HPDE6-E6E7 (cell line): Measurements from ENCODE around the gene ADCY7.

Source experiments
- DNase-seq: peaks from one replicate; pipeline ENCODE4 v3.0.0; 2011; ENCODE audit warnings: missing footprints; ENCODE audit errors: extremely low spot score

The ADCY7 gene

DNA sequence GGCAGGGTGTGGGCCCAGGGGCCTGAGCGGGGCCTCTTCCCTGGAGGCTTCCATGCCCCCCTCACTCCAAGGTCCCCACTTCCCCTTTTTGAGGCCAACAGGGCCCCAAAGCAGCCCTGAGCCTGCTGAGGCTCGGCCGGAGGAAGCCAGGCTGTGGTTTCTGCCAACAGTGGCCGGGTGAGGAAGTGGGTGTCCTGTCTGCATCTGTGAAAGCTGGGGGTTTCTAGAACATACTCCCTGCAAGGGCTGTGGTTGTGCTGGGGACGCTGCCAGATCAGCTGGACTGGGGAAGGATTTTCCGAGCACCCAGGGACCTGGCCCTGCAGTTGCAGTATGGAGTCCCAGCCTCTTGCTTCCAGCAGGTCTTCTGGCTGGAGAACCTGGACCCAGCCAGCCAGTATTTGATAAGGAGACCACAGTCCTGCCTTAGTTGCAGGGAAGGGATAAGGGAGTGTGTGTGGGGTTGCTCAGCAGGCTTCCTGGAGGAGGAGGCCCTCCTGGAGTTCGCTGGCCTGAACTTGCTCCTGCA is 15.7 kb downstream of the ADCY7 start:
- DNase-seq: no peak

DNA sequence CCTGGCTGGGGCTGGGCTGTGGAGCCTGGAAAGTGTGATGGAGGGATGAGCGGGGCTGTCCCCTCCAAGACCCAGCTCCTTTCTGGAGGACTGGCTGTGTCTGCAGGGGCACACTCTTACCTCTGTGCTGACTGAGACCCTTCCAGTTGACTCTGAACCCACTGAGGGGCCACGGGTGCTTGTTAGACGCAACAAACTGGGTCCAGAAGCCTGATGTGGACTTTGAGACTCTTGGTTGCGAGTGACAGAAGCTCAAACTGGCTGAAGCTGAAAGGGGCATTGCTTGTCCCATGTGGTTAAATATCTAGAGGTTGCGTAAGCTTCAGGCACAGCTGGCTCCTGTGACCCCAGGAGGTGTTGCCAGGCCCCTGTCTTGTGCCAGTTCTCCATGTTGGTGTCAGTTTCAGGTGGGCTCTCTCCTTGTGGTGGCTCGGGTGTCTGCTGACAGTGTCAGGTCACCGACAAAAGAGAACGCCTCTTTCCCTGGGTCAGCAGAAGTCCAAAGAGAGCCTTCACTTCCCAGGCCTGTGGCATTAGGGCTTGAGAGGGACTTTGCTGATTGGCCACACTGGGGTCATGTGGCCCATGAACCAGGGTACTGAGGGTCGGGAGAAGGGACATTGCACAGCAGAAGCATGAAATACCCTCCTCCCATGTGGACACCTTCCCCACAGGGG is 16.7 kb downstream of the ADCY7 start:
- DNase-seq: no peak

DNA sequence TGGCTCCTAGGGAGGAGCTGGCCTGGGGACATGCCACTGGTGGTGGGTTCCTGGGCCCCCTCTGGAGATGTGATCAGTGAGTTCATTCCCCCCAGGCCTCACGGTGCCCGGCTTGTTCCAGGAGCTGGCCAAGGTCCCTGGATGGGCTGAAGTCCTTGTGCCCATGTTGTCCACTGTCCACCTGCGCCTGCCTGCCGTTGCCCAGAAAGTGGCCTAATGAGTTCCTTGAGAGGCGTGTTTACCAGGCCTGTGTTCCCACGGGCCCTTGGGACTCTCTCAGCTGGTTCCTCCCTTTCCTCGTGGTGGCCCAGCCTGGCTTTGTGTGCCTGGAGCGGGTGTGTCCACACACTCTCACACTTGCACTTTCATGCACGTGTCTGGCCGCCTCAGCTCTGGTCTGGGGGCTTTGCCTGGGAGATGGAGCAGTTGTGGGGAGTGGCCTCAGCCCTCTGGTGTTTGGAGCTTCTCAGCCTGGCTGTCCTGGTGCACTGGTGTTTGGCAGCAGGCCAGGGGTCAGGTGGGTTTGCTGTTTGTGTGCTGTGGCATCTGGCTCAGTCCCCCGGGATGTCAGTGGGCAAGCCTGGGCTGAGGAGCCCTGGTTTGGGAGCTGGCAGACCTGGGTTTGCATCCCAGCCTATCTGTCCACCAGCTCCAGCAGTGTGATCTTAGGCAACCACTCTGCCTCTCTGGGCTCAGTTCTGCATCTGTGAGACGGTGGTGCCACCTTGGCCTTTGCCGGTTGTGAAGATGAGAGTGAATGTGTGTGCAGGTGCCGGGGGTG is 18.0 kb downstream of the ADCY7 start:
- DNase-seq: no peak

DNA sequence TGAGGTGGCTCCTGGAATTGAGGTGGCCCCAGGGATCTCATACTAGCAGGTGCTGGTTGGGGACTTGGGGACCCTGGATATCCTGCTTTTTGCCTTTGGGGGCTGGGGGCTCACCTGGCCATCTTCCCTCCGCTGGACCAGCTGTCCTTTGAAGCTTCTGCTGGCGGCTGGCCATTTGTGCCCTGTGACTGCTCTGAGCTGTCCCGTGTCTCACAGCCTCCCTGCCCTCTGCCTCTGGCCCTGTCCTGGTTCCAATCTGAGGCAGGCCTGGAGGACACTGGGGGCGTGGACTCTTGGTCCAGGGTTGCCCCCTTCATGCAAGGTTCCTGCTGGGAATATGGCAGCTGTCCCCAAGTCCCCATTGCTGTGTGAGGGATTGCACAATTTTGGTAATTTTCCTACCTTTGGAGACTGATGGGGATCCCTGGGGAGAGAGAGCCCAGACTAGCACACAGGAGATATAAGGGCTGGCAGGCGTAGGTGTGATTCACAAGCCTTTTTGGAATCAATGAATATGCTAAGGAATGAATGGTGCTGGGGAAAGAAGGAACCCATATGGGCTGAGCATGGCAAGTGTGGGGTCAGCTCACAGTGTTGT is 19.2 kb downstream of the ADCY7 start:
- DNase-seq: no peak

DNA sequence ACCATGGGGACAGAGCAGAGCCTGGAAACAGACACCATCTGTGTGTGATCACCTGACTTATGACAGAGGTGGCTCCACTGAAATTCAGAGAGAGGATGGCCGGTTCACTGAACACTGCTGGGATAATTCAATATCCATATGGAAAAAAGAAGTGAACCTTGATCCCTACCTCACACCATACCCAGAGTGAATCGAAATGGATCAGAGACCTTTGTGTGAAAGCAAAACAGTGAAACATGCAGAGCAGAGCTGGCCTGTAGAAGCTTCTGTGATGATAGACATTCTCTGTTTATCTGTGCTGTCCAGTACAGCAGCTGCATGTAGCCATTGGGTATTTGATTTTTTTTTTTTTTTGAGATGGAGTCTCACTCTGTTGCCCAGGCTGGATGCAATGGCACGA is 20.3 kb downstream of the ADCY7 start:
- no peak for DNase-seq

DNA sequence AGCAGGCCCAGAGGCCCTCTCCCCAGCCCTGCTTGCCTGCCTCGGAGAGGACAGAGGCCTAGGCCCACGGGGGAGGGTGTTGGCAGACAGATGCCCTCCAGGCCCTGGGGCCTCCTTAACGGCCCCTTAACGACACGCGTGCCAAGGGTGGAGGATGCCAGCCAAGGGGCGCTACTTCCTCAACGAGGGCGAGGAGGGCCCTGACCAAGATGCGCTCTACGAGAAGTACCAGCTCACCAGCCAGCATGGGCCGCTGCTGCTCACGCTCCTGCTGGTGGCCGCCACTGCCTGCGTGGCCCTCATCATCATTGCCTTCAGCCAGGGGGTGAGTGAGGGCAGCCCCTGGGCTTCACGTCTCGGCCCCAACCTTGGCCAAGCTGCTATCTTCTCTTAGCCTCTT is 21.7 kb downstream of the ADCY7 start:
- no peak for DNase-seq

DNA sequence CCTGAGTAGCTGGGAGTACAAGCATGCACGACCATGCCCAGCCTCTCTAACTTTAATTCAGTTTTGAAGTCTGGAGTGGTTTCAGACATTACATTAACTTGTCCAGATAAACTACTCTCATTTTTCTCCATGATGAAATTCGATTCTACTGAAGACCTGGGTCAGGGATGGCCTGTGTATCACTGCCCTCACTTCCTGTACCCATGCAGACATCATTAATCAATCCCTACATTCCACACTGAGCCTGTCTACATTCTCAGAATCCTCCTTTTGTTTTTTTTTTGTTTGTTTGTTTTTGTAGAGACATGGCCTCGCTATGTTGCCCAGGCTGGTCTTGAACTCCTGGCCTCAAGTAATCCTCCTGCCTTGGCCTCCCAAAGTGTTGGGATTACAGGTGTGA is 22.6 kb downstream of the ADCY7 start:
- no peak for DNase-seq

DNA sequence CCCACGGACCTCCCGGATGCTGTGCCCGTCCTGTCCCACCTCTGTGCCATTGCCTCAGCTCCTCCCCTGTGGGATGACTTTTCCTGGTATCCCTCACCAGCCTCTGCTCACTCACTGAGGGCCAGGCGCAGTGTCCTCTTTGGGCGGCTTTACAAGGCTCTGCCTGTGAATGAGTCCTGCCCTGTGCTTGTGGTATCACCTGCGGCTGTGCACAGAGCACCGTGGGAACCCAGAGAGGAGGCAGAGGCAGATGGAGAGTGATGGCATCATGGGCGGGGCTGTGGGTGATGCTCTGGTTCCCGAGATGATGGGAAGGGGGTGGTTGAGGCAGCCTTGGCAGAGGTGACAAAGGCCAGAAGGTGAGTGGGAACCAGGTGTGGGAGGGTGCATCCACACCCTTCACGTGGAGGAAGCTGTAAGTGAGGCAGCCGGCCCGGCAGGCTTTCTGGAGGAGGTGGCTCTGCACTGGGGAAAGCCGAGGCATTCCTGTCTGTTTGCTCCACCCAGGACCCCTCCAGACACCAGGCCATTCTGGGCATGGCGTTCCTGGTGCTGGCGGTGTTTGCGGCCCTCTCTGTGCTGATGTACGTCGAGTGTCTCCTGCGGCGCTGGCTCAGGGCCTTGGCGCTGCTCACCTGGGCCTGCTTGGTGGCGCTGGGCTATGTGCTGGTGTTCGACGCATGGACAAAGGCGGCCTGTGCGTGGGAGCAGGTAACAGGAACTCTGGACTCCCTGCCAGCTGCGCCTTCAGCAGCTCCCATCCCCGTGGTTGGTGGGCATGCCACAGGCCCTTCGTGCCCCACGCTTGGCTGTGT is 23.8 kb downstream of the ADCY7 start:
- DNase-seq: no peak

DNA sequence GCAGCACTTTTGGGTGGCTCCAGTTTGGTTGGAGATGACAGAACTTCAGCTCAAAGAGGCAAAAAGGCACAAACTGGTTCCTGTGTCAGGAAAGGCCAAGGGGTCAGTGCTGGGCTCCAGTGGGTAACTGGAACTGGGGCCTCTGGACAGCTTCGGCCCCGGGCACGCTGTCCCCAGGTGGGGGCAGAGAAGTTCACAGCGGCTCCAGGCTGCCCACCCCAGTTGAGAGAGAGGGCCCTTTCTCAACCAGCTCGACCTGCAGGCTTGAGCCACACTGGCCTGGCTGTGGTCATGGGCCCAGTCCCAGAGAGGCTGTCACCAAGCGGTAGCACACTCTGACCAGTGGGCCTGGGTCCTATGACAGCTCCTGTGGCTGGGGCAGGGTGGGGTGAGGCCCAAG is 24.5 kb downstream of the ADCY7 start:
- DNase-seq: no peak

DNA sequence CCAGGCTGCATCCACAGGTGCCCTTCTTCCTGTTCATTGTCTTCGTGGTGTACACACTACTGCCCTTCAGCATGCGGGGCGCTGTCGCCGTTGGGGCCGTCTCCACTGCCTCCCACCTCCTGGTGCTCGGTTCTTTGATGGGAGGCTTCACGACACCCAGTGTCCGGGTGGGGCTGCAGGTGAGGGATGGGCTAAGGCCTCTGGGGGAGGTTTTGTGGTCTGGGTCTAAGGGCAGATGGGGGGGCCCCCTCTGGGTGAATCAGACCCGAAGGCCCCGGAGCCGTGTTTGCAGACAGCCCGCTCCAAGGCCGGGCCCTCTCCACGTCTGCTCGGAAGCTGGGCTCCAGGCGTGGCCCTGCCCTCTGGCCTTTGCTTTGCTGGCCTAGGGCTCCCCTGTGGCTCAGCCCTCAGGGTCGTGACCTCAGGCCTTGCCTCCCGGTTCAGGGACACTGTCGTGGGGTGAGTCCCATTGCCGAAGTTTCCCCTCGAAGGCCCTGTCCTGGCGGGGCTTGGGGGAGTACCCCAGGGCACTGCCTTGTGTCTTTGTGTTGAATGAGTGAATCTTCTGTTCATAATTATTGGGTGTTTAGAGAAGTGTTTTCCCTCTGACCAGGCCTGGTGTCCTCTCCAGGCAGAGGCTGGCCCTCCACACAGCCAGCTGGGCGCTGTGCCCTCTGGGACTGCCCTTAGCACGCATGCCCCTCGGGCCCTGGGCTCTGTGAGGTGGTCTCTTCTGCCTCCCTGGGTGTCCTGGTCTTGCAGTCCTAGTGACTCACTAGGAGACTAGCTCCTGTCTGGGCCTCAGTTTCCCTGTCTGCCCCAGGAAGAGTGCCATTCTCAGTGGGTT is 25.6 kb downstream of the ADCY7 start:
- DNase-seq: no peak

DNA sequence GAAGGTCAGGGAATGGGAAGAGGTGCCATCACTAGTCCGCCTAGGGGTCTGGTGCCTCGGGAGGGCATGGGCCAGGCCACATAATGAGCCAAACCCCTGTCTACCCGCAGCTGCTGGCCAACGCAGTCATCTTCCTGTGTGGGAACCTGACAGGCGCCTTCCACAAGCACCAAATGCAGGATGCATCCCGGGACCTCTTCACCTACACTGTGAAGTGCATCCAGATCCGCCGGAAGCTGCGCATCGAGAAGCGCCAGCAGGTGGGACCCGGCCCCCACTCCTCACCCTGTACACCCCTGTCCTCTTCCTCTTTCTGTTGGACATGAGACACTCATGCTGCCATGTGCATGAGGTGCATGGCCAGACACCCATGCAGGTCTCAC is 26.2 kb downstream of the ADCY7 start:
- no peak for DNase-seq

DNA sequence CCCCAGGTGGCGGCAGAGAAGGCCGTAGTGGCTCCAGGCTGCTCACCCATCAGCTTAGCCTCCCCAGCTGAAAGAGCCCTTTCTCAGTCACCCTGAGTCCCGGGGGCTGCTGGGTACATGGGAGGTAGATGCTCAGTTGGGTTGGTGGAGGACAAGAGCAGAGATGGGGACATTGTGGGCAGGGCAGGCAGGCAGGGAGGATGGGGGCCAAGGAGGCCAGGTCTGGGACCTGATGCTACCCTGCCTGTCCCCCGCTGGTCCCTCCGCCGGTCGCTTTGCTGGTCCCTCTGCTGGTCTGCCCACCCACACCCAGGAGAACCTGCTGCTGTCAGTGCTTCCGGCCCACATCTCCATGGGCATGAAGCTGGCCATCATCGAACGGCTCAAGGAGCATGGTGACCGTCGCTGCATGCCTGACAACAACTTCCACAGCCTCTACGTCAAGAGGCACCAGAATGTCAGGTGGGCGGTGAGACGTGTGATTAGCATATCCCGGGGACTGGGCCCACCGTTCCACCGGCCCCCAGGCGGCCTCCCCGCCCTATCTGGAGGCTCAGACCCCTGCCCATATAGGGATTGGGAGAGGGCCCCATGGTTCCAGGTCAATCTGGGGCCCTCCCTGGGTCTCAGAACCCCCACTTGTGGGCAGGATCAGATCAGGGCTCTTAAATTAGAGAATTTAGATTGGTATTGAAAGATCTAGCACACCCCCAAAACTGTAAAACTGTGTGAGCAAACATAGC is 26.9 kb downstream of the ADCY7 start:
- DNase-seq: no peak

DNA sequence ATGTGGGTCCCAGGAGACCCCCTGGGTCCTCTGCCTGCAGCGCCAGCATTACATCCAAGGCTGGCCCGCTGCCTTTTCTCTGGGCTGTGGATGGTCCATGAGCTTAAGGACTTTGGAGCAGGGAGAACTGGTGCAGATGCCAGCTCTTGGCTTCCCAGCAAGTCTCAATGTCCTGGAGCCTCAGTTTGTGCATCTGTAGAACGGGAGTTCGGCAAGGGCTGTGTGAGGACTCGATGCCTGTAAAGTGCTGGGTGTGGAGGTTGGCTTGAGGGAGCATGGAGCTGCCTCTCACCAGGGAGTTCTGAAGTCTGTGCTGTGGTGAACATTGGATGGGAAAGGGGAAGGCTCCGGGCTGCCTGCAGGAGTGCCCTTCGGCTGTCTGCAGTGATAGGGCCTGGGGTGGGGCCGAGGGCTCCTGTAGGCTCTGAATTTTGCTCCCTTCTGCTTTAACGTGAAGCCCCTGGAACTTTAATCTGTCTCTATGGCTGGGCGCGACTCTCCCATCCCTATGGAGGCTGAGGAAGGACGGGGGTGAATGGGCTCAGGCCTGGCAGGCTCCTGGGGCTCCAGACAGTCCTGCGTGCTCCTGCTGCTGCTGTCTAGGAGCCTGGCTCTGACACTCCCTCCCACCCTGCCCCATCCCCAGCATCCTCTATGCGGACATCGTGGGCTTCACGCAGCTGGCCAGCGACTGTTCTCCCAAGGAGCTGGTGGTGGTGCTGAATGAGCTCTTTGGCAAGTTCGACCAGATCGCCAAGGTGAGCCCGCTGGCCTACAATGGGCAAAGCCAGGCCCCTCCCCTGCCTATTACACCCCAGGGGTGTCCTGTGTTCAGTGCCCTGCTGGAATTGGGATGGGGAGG is 27.9 kb downstream of the ADCY7 start:
- DNase-seq: no peak

DNA sequence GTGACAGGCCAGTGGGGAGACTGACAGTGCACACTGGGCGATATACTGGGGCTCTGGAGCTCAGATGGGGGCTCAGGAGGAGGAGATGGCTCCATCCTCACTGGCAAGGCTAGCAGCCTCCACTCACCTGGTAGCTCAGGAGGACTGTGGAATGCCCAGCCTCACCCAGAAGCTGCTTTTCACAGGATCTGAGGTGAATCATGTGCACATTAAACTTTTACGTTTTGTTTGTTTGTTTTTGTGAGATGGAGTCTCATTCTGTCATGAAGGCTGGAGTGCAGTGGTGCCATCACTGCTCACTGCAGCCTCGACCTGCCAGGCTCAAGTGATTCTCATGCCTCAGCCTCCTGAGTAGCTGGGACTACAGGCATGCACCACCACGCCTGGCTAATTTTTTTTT is 28.6 kb downstream of the ADCY7 start:
- no peak for DNase-seq

DNA sequence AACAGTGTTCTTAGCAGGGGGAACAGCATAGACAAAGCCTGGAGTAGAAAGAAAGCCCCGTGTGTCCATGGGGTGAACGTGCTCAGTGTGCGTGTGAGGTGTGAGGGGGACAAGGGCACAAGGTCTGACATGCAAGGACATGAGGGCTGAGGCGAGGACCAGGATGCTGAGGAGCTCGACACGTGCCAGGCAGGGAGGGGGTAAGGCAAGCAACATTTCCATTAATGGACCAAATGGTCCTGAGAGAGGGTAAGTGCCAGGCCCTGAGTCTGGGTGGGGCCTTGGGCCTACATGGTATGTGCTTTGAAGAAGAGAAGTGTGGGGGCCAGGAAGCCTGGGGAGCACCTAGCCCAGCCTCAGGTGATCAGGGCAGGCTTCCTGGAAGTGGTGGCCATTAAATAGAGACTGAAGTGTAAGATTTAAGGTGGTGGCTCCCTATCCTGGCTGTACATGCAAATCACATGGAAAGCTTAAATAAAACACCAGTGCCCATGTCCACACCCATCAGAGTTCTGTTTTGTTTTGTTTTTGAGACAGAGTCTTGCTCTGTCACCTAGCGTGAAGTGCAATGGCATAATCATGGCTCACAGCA is 29.3 kb downstream of the ADCY7 start:
- DNase-seq: no peak

DNA sequence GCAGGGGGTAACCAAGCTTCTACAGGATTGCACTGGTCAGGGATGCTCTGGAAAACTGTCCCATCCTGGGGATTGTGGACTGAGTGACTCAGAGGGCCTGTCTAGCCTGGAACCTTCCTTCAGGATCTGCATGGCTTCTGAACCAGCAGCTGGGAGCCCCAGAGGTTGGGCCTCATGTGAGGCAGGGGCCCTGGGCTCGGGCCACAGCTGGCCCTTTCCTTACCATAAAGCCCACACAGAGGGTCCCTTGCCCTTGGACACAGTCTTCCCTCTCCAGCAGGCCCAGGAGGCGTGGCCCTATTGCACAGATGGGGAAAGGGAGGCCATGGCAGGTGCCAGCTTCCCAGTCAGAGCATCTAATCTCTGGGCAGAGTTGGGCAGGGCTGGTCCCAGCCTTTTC is 30.5 kb downstream of the ADCY7 start:
- no peak for DNase-seq

DNA sequence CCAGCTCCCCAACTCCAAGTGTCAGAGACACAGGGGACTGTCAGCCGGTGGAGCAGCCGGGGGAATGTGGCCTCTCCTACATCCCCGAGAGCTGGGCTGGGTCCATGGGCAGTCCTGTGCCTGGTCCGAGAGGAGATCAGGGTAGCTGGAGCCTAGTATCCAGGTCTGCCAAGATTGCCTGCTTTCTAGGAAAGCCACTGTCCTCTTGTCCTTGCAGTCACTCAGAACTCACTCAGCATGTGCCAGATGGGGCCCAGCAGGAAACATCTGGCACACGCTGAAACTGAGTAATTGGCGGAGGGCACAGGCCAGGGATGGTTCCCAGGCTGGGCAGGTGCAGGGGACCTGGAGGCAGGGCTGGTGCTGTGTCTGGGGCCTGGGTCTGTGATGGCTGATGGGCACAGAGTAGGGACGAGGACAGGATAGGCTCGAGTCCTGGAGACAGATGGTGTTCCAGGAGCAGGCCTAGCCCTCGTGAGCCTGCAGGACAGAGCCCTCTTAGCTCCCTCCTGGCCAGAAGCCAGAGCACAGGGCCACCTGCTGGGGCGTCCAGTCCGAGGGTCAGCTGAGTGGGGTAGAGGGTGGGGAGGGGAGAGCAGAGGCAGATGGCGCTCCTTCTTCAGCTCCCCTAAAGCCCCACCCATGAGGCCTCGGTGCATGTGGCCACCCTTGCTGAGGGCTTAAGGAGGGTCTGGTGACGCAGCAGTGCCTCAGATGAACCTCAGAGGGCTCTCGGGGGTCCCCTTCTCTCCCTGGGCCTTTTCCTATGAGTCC is 31.1 kb downstream of the ADCY7 start:
- no peak for DNase-seq

DNA sequence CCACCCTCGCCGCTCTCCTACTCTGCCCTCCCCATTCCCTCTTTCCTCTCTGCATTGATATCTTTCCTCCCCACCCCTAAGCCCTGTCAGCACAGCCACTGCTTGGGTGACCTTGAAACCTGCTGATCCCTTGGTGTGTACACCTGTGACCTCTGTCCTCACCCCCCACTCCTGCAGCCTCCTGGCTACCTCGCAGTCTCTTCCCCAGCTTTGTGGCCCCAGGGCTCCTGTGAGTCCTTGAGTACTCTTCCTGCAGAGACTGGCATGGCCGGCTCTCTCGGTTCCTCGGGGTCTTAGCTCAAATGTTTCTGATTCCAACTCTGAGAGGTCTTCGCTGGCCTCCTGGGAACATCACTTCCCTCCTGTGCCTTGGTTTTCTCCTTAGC is 31.7 kb downstream of the ADCY7 start:
- no peak for DNase-seq
